Endothelial cell of umbilical vein (primary cell): ENCODE data around the gene ODAD4. TPM values are rescaled to one million over a fixed set of nuclear protein-coding genes. Genes with fewer than 3 reads are reported as not detected.

Source experiments
- BruUV-seq: library from RNA; stranded (reverse); fragments of 400-500 nt; replicated peaks from 2 replicates; lab custom pipeline; 2021; lab: Mats Ljungman, UMichigan
- CTCF ChIA-PET: fragments of 300-600, 350-600 bp; sonication (Branson Sonifier 250); formaldehyde crosslinking; loops from one replicate; lab custom pipeline; 2021; ENCODE audit warnings: antibody characterized with exemption, inconsistent platforms; lab: Charles Lee
- POLR2A ChIA-PET: fragments of 300-600, 350-600 bp; sonication (Branson Sonifier 250); formaldehyde crosslinking; loops from one replicate; lab custom pipeline; 2021; ENCODE audit warnings: antibody characterized with exemption, inconsistent platforms; lab: Charles Lee
- DNase-seq: peaks from one replicate; pipeline ENCODE4 v3.0.0-alpha.2; 2011; ENCODE audit warnings: low read depth, low spot score
- FAIRE-seq: peaks from 2 replicates; lab custom pipeline; 2011; peaks lifted over from hg19 to GRCh38; lab: Jason Lieb, UNC
- H2AFZ ChIP-seq: 2 replicates; pipeline ENCODE4 v1.6.0; 2012; ENCODE audit warnings: low read depth, low read length, control low read depth, inconsistent platforms
- H3K27ac ChIP-seq: 2 replicates; pipeline ENCODE4 v1.5.1; 2011; ENCODE audit warnings: low read depth, mild to moderate bottlenecking, control low read depth, low read length, moderate library complexity; ENCODE audit not compliant: insufficient read depth
- H3K27me3 ChIP-seq, 2 experiments: 2 replicates each; pipeline versions ENCODE4 v1.6.0 to v1.6.1; 2011; ENCODE audit warnings: low read length in 2 of 2, mixed read lengths in 1 of 2; ENCODE audit not compliant: control insufficient read depth in 2 of 2, insufficient read depth in 2 of 2
- H3K36me3 ChIP-seq, 2 experiments: 2 replicates in 1 of 2; 3 replicates in 1 of 2; pipeline ENCODE4 v1.5.1; 2011; ENCODE audit warnings: low read length in 2 of 2, mild to moderate bottlenecking in 1 of 2, moderate library complexity in 1 of 2; ENCODE audit not compliant: control insufficient read depth in 2 of 2, insufficient read depth in 2 of 2; ENCODE audit errors: extremely low read depth in 1 of 2
- H3K4me1 ChIP-seq: 3 replicates; pipeline ENCODE4 v1.5.1; 2011; ENCODE audit warnings: mild to moderate bottlenecking, low read length; ENCODE audit not compliant: control insufficient read depth, insufficient read depth; ENCODE audit errors: extremely low read depth
- H3K4me2 ChIP-seq: 2 replicates; pipeline ENCODE4 v1.6.1; 2011; ENCODE audit warnings: low read length, control low read depth, mixed read lengths; ENCODE audit not compliant: insufficient read depth
- H3K4me3 ChIP-seq, 3 experiments: fragments of 200-600 bp in 1 of 3; sonication (generic), shearing (Covaris generic) in 1 of 3; replicated peaks in 1 of 3; 2 replicates each; pipeline ENCODE4 v1.5.1; 2011 to 2016; ENCODE audit warnings: control low read depth in 3 of 3, low read length in 3 of 3, mild to moderate bottlenecking in 2 of 3, inconsistent platforms in 1 of 3, low read depth in 1 of 3, moderate library complexity in 1 of 3; ENCODE audit not compliant: insufficient read depth in 1 of 3
- H3K79me2 ChIP-seq: 2 replicates; pipeline ENCODE4 v1.6.0; 2012; ENCODE audit warnings: low read length, inconsistent platforms; ENCODE audit not compliant: control insufficient read depth, insufficient read depth
- H3K9ac ChIP-seq: replicated peaks from 2 replicates; pipeline ENCODE3; 2011; ENCODE audit warnings: low read length, control low read depth; ENCODE audit not compliant: insufficient read depth; ENCODE audit errors: extremely low read depth
- H3K9me1 ChIP-seq: replicated peaks from 3 replicates; pipeline ENCODE4 v1.6.0; 2011; ENCODE audit warnings: mild to moderate bottlenecking, low read length; ENCODE audit not compliant: control insufficient read depth, insufficient read depth; ENCODE audit errors: extremely low read depth
- H3K9me3 ChIP-seq: replicated peaks from 2 replicates; pipeline ENCODE4 v1.5.1; 2012; ENCODE audit warnings: low read length, inconsistent platforms; ENCODE audit not compliant: control insufficient read depth, insufficient read depth
- H4K20me1 ChIP-seq: replicated peaks from 2 replicates; pipeline ENCODE3; 2011; ENCODE audit warnings: mild to moderate bottlenecking, low read length; ENCODE audit not compliant: control insufficient read depth, insufficient read depth; ENCODE audit errors: extremely low read depth
- CTCF ChIP-seq, 2 donors: IDR thresholded peaks; 1 replicate in 1 of 2; 2 replicates in 1 of 2; pipeline ENCODE4 v1.5.1; 2011; ENCODE audit warnings: low read length in 2 of 2, mild to moderate bottlenecking in 2 of 2, moderate library complexity in 2 of 2, control low read depth in 1 of 2, inconsistent platforms in 1 of 2, low read depth in 1 of 2; ENCODE audit not compliant: insufficient read depth in 1 of 2; ENCODE audit errors: extremely low read depth in 1 of 2
- EZH2 ChIP-seq: IDR thresholded peaks from 2 replicates; pipeline ENCODE4 v1.6.1; 2012; ENCODE audit warnings: borderline replicate concordance, low read depth, mild to moderate bottlenecking, moderate library complexity, low read length, inconsistent platforms; ENCODE audit not compliant: severe bottlenecking
- FOS ChIP-seq: IDR thresholded peaks from 2 replicates; pipeline ENCODE4 v1.6.1; 2011; ENCODE audit warnings: mild to moderate bottlenecking, low read length, moderate library complexity, borderline replicate concordance; ENCODE audit not compliant: insufficient read depth
- GATA2 ChIP-seq: IDR thresholded peaks from 2 replicates; pipeline ENCODE4 v1.7.0; 2011; ENCODE audit warnings: low read depth, mild to moderate bottlenecking, moderate library complexity, mixed read lengths, low read length; ENCODE audit not compliant: insufficient read length, insufficient read depth
- JUN ChIP-seq: IDR thresholded peaks from 2 replicates; pipeline ENCODE4 v1.6.1; 2011; ENCODE audit warnings: borderline replicate concordance, low read depth; ENCODE audit not compliant: insufficient read length, insufficient read depth
- MYC ChIP-seq: IDR thresholded peaks from one replicate; pipeline ENCODE4 v1.6.1; 2011; ENCODE audit warnings: mild to moderate bottlenecking, low read depth, low read length
- POLR2A ChIP-seq: IDR thresholded peaks from 2 replicates; pipeline ENCODE4 v1.6.1; 2012; ENCODE audit warnings: low read depth, mild to moderate bottlenecking, control low read depth, low read length
- dilution Hi-C: fragments of 300-500 bp; cut with MboI; formaldehyde crosslinking; loops from one replicate; pipeline ENCODE4 v1.15.0; 2019; ENCODE audit warnings: low sequenced_read_pairs; ENCODE audit not compliant: extremely low pct_ligation_motif_present
- intact Hi-C: fragments of 100-400 bp; cut with micrococcal nuclease; formaldehyde crosslinking; loops from one replicate; pipeline ENCODE4 v1.10.0; 2022
- polyA plus RNA-seq, 4 experiments: library from polyadenylated mRNA; depleted of rRNA in 3 of 4; stranded (reverse) in 3 of 4; unstranded in 1 of 4; fragments of >200 nt; gene quantifications; 2 replicates each; pipeline versions ENCODE4 v1.2.1 to v1.2.3, GENCODE V29; 2011 to 2012; ENCODE audit warnings: missing spikeins in 1 of 4
- total RNA-seq: library from RNA; stranded (reverse); gene quantifications from 2 replicates; pipeline ENCODE4 v1.2.3, GENCODE V29; 2021
- TF ChIP-seq, protein P1 (sequence below): IDR thresholded peaks from 2 replicates; pipeline ENCODE4 v1.6.1; 2011; ENCODE audit not compliant: insufficient read depth, insufficient read length

Gene ODAD4
- total and polyA plus RNA-seq, 2 donors (not counting 3 experiments of a cell fraction or from before 2014, with no cell fraction given), result 0.19 to 1.0 TPM

- Histone ChIP-seq H3K4me3 (no peak overlapping the region), H3K9me3 (no peaks in the 10 kb centered on the region), H3K27me3 (peaks cover 0 to 2% of the 10 kb centered on the region in 2 experiments), H3K4me2 (no peak overlapping the region), H4K20me1 (no peaks in the 10 kb centered on the region), H3K36me3 (no peaks in the 10 kb centered on the region), H3K9ac (no peak overlapping the region), H3K27ac (no peak overlapping the region), H3K79me2 (no peaks in the 10 kb centered on the region), H2AFZ (no peak overlapping the region), H3K9me1 (no peaks in the 10 kb centered on the region), H3K4me1 (no peaks in the 10 kb centered on the region)
- intact Hi-C loops (no loop called here), dilution Hi-C loops (no loop called here)
- DNase-seq (no peak), FAIRE-seq (no peak)
- CTCF ChIA-PET, result interaction anchor here (1.4 kb wide), 1 partner anchor 8 kb away, joined by 9 read pairs; the partner anchor contains the start of gene ODAD4
- POLR2A ChIA-PET, result interaction anchor here (1.0 kb wide), 1 partner anchor 28 kb away, joined by 3 read pairs; the partner anchor contains the start of gene CNP
- no peak for TF ChIP-seq GATA2
- no TSS peak for BruUV-seq
These were observed 7.8 kb downstream of the ODAD4 start for GRCh38 chr17:41937970-41938954.

GRCh38 chr17:41939044-41939692 lies 8.8 kb downstream of the ODAD4 start:
- no peaks in the 10 kb centered on the region for H3K9me3 ChIP-seq
- BruUV-seq, result no TSS peak
- no peaks in the 10 kb centered on the region for H3K79me2 ChIP-seq
- H3K4me1 ChIP-seq, result no peaks in the 10 kb centered on the region
- no peak for DNase-seq
- H3K4me2 ChIP-seq, result no peak overlapping the region
- ChIA-PET POLR2A (interaction anchor here (1.0 kb wide), 1 partner anchor 27 kb away, joined by 3 read pairs; the partner anchor contains the start of gene CNP), CTCF (interaction anchor here (1.4 kb wide), 1 partner anchor 9 kb away, joined by 9 read pairs; the partner anchor contains the start of gene ODAD4)
- no peak overlapping the region for H2AFZ ChIP-seq
- dilution Hi-C loops (no loop called here), intact Hi-C loops (no loop called here)
- TF ChIP-seq, protein P1, sequence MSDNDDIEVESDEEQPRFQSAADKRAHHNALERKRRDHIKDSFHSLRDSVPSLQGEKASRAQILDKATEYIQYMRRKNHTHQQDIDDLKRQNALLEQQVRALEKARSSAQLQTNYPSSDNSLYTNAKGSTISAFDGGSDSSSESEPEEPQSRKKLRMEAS, result no peak
- TF ChIP-seq POLR2A (no peak), CTCF (IDR thresholded peaks at IDR 0.05; ENCODE audit: extremely low read depth in 1 of 2, insufficient read depth in 1 of 2, low read depth in 1 of 2, low read length in 2 of 2) (no peak), JUN (no peak), EZH2 (no peak), MYC (no peak), GATA2 (no peak), FOS (no peak)
- no peak overlapping the region for H3K27ac ChIP-seq
- H3K36me3 ChIP-seq, result no peaks in the 10 kb centered on the region
- no peaks in the 10 kb centered on the region for H3K9me1 ChIP-seq
- no peak overlapping the region for H3K9ac ChIP-seq
- no peaks in the 10 kb centered on the region for H4K20me1 ChIP-seq
- H3K4me3 ChIP-seq, result no peak overlapping the region
- H3K27me3 ChIP-seq, result peaks cover 0 to 2% of the 10 kb centered on the region in 2 experiments
- no peak for FAIRE-seq
